Endothelial cell of umbilical vein (primary cell): Measurements from ENCODE around the gene SAMD4A. TPM values are rescaled to one million over a fixed set of nuclear protein-coding genes. Genes with fewer than 3 reads are reported as not detected.

ENCODE experiments used
- BruUV-seq: library from RNA; stranded (reverse); fragments of 400-500 nt; replicated peaks from 2 replicates; lab custom pipeline; 2021; lab: Mats Ljungman, UMichigan
- CTCF ChIA-PET: fragments of 300-600, 350-600 bp; sonication (Branson Sonifier 250); formaldehyde crosslinking; loops from one replicate; lab custom pipeline; 2021; ENCODE audit warnings: antibody characterized with exemption, inconsistent platforms; lab: Charles Lee
- POLR2A ChIA-PET: fragments of 300-600, 350-600 bp; sonication (Branson Sonifier 250); formaldehyde crosslinking; loops from one replicate; lab custom pipeline; 2021; ENCODE audit warnings: antibody characterized with exemption, inconsistent platforms; lab: Charles Lee
- DNase-seq: peaks from one replicate; pipeline ENCODE4 v3.0.0-alpha.2; 2011; ENCODE audit warnings: low read depth, low spot score
- FAIRE-seq: peaks from 2 replicates; lab custom pipeline; 2011; peaks lifted over from hg19 to GRCh38; lab: Jason Lieb, UNC
- H2AFZ ChIP-seq: 2 replicates; pipeline ENCODE4 v1.6.0; 2012; ENCODE audit warnings: low read depth, low read length, control low read depth, inconsistent platforms
- H3K27ac ChIP-seq: 2 replicates; pipeline ENCODE4 v1.5.1; 2011; ENCODE audit warnings: low read depth, mild to moderate bottlenecking, control low read depth, low read length, moderate library complexity; ENCODE audit not compliant: insufficient read depth
- H3K27me3 ChIP-seq, 2 experiments: 2 replicates each; pipeline versions ENCODE4 v1.6.0 to v1.6.1; 2011; ENCODE audit warnings: low read length in 2 of 2, mixed read lengths in 1 of 2; ENCODE audit not compliant: control insufficient read depth in 2 of 2, insufficient read depth in 2 of 2
- H3K36me3 ChIP-seq, 2 experiments: 2 replicates in 1 of 2; 3 replicates in 1 of 2; pipeline ENCODE4 v1.5.1; 2011; ENCODE audit warnings: low read length in 2 of 2, mild to moderate bottlenecking in 1 of 2, moderate library complexity in 1 of 2; ENCODE audit not compliant: control insufficient read depth in 2 of 2, insufficient read depth in 2 of 2; ENCODE audit errors: extremely low read depth in 1 of 2
- H3K4me1 ChIP-seq: 3 replicates; pipeline ENCODE4 v1.5.1; 2011; ENCODE audit warnings: mild to moderate bottlenecking, low read length; ENCODE audit not compliant: control insufficient read depth, insufficient read depth; ENCODE audit errors: extremely low read depth
- H3K4me2 ChIP-seq: 2 replicates; pipeline ENCODE4 v1.6.1; 2011; ENCODE audit warnings: low read length, control low read depth, mixed read lengths; ENCODE audit not compliant: insufficient read depth
- H3K4me3 ChIP-seq, 3 experiments: fragments of 200-600 bp in 1 of 3; sonication (generic), shearing (Covaris generic) in 1 of 3; replicated peaks in 1 of 3; 2 replicates each; pipeline ENCODE4 v1.5.1; 2011 to 2016; ENCODE audit warnings: control low read depth in 3 of 3, low read length in 3 of 3, mild to moderate bottlenecking in 2 of 3, inconsistent platforms in 1 of 3, low read depth in 1 of 3, moderate library complexity in 1 of 3; ENCODE audit not compliant: insufficient read depth in 1 of 3
- H3K79me2 ChIP-seq: 2 replicates; pipeline ENCODE4 v1.6.0; 2012; ENCODE audit warnings: low read length, inconsistent platforms; ENCODE audit not compliant: control insufficient read depth, insufficient read depth
- H3K9ac ChIP-seq: replicated peaks from 2 replicates; pipeline ENCODE3; 2011; ENCODE audit warnings: low read length, control low read depth; ENCODE audit not compliant: insufficient read depth; ENCODE audit errors: extremely low read depth
- H3K9me1 ChIP-seq: replicated peaks from 3 replicates; pipeline ENCODE4 v1.6.0; 2011; ENCODE audit warnings: mild to moderate bottlenecking, low read length; ENCODE audit not compliant: control insufficient read depth, insufficient read depth; ENCODE audit errors: extremely low read depth
- H3K9me3 ChIP-seq: replicated peaks from 2 replicates; pipeline ENCODE4 v1.5.1; 2012; ENCODE audit warnings: low read length, inconsistent platforms; ENCODE audit not compliant: control insufficient read depth, insufficient read depth
- H4K20me1 ChIP-seq: replicated peaks from 2 replicates; pipeline ENCODE3; 2011; ENCODE audit warnings: mild to moderate bottlenecking, low read length; ENCODE audit not compliant: control insufficient read depth, insufficient read depth; ENCODE audit errors: extremely low read depth
- CTCF ChIP-seq, 2 donors: IDR thresholded peaks; 1 replicate in 1 of 2; 2 replicates in 1 of 2; pipeline ENCODE4 v1.5.1; 2011; ENCODE audit warnings: low read length in 2 of 2, mild to moderate bottlenecking in 2 of 2, moderate library complexity in 2 of 2, control low read depth in 1 of 2, inconsistent platforms in 1 of 2, low read depth in 1 of 2; ENCODE audit not compliant: insufficient read depth in 1 of 2; ENCODE audit errors: extremely low read depth in 1 of 2
- EZH2 ChIP-seq: IDR thresholded peaks from 2 replicates; pipeline ENCODE4 v1.6.1; 2012; ENCODE audit warnings: borderline replicate concordance, low read depth, mild to moderate bottlenecking, moderate library complexity, low read length, inconsistent platforms; ENCODE audit not compliant: severe bottlenecking
- FOS ChIP-seq: IDR thresholded peaks from 2 replicates; pipeline ENCODE4 v1.6.1; 2011; ENCODE audit warnings: mild to moderate bottlenecking, low read length, moderate library complexity, borderline replicate concordance; ENCODE audit not compliant: insufficient read depth
- GATA2 ChIP-seq: IDR thresholded peaks from 2 replicates; pipeline ENCODE4 v1.7.0; 2011; ENCODE audit warnings: low read depth, mild to moderate bottlenecking, moderate library complexity, mixed read lengths, low read length; ENCODE audit not compliant: insufficient read length, insufficient read depth
- JUN ChIP-seq: IDR thresholded peaks from 2 replicates; pipeline ENCODE4 v1.6.1; 2011; ENCODE audit warnings: borderline replicate concordance, low read depth; ENCODE audit not compliant: insufficient read length, insufficient read depth
- MAX ChIP-seq: IDR thresholded peaks from 2 replicates; pipeline ENCODE4 v1.6.1; 2011; ENCODE audit not compliant: insufficient read depth, insufficient read length
- MYC ChIP-seq: IDR thresholded peaks from one replicate; pipeline ENCODE4 v1.6.1; 2011; ENCODE audit warnings: mild to moderate bottlenecking, low read depth, low read length
- POLR2A ChIP-seq: IDR thresholded peaks from 2 replicates; pipeline ENCODE4 v1.6.1; 2012; ENCODE audit warnings: low read depth, mild to moderate bottlenecking, control low read depth, low read length
- POLR2AphosphoS5 ChIP-seq: IDR thresholded peaks from 2 replicates; pipeline ENCODE4 v1.6.1; 2012; ENCODE audit warnings: low read depth, mild to moderate bottlenecking, control low read depth, low read length, moderate library complexity; ENCODE audit not compliant: insufficient read depth
- dilution Hi-C: fragments of 300-500 bp; cut with MboI; formaldehyde crosslinking; loops from one replicate; pipeline ENCODE4 v1.15.0; 2019; ENCODE audit warnings: low sequenced_read_pairs; ENCODE audit not compliant: extremely low pct_ligation_motif_present
- intact Hi-C: fragments of 100-400 bp; cut with micrococcal nuclease; formaldehyde crosslinking; loops from one replicate; pipeline ENCODE4 v1.10.0; 2022
- polyA plus RNA-seq, 4 experiments: library from polyadenylated mRNA; depleted of rRNA in 3 of 4; stranded (reverse) in 3 of 4; unstranded in 1 of 4; fragments of >200 nt; gene quantifications; 2 replicates each; pipeline versions ENCODE4 v1.2.1 to v1.2.3, GENCODE V29; 2011 to 2012; ENCODE audit warnings: missing spikeins in 1 of 4
- total RNA-seq: library from RNA; stranded (reverse); gene quantifications from 2 replicates; pipeline ENCODE4 v1.2.3, GENCODE V29; 2021

SAMD4A gene
- total and polyA plus RNA-seq, 2 donors (not counting 3 experiments of a cell fraction or from before 2014, with no cell fraction given), result 37.7 to 95.3 TPM

- Histone ChIP-seq H3K79me2 (no peaks in the 10 kb centered on the region), H3K9ac (no peak overlapping the region), H3K9me1 (no peaks in the 10 kb centered on the region), H3K4me2 (no peak overlapping the region), H3K27me3 (no peaks in the 10 kb centered on the region), H3K4me3 (no peak overlapping the region), H3K4me1 (peaks cover 20% of the 10 kb centered on the region), H2AFZ (no peak overlapping the region), H3K36me3 (peaks cover 23 to 40% of the 10 kb centered on the region in 2 experiments), H3K9me3 (no peaks in the 10 kb centered on the region), H3K27ac (no peak overlapping the region), H4K20me1 (no peaks in the 10 kb centered on the region)
- ChIA-PET POLR2A (no interaction called here), CTCF (no interaction called here)
- DNase-seq (no peak), FAIRE-seq (no peak)
- intact Hi-C loops, result no loop called here
- TF ChIP-seq POLR2A (no peak), GATA2 (no peak), MAX (no peak), CTCF (IDR thresholded peaks at IDR 0.05; ENCODE audit: extremely low read depth in 1 of 2, insufficient read depth in 1 of 2, low read depth in 1 of 2, low read length in 2 of 2) (no peak), POLR2AphosphoS5 (no peak), MYC (no peak), EZH2 (no peak), FOS (no peak), JUN (no peak)
- BruUV-seq, result no TSS peak
- dilution Hi-C loops, result no loop called here
Measured at GRCh38 chr14:54768501-54769129, 201.7 kb downstream of the SAMD4A start.
